Measurements from ENCODE around the gene DOP1A.

Gene DOP1A

GRCh38 chr6:83127258-83127657 lies 59.8 kb downstream of the DOP1A start:
- no peak for TF ChIP-seq EZH2 (IDR thresholded peaks at IDR 0.05; ENCODE audit: borderline replicate concordance, low read length)
- no peak for TF ChIP-seq CTCF (IDR thresholded peaks at IDR 0.05; ENCODE audit: low read length)
- no peak overlapping the region for H3K9ac ChIP-seq (ENCODE audit: low read length)
- H2AFZ ChIP-seq (ENCODE audit: low read length), result no peak overlapping the region
- H3K4me3 ChIP-seq (ENCODE audit: low read depth, low read length, poor library complexity, severe bottlenecking), result no peak overlapping the region
- H3K4me2 ChIP-seq (ENCODE audit: low read length), result no peak overlapping the region
- H4K20me1 ChIP-seq (ENCODE audit: insufficient read depth, low read length), result no peaks in the 10 kb centered on the region
- H3K4me1 ChIP-seq (ENCODE audit: insufficient read depth, low read length, severe bottlenecking), result no peaks in the 10 kb centered on the region
- H3K27me3 ChIP-seq (ENCODE audit: insufficient read depth, low read length), result no peaks in the 10 kb centered on the region
- no peaks in the 10 kb centered on the region for H3F3A ChIP-seq (ENCODE audit: insufficient read depth, low read length)
- no peaks in the 10 kb centered on the region for H3K9me2 ChIP-seq (ENCODE audit: low read depth, low read length)
- H3K36me3 ChIP-seq (ENCODE audit: insufficient read depth, low read length), result peaks cover 98% of the 10 kb centered on the region
- H3K79me2 ChIP-seq (ENCODE audit: insufficient read depth, low read length), result no peaks in the 10 kb centered on the region
- H3K27ac ChIP-seq (ENCODE audit: low read depth, low read length, poor library complexity, severe bottlenecking), result no peak overlapping the region
- H3K9me3 ChIP-seq (ENCODE audit: low read length), result no peaks in the 10 kb centered on the region

- H3K4me2 ChIP-seq (ENCODE audit: low read length), result no peak overlapping the region
- H3K36me3 ChIP-seq (ENCODE audit: insufficient read depth, low read length), result peaks cover 94% of the 10 kb centered on the region
- no peaks in the 10 kb centered on the region for H3F3A ChIP-seq (ENCODE audit: insufficient read depth, low read length)
- no peaks in the 10 kb centered on the region for H3K27me3 ChIP-seq (ENCODE audit: insufficient read depth, low read length)
- no peak overlapping the region for H2AFZ ChIP-seq (ENCODE audit: low read length)
- H3K9ac ChIP-seq (ENCODE audit: low read length), result no peak overlapping the region
- H3K9me2 ChIP-seq (ENCODE audit: low read depth, low read length), result no peaks in the 10 kb centered on the region
- H3K9me3 ChIP-seq (ENCODE audit: low read length), result no peaks in the 10 kb centered on the region
- no peak overlapping the region for H3K27ac ChIP-seq (ENCODE audit: low read depth, low read length, poor library complexity, severe bottlenecking)
- H4K20me1 ChIP-seq (ENCODE audit: insufficient read depth, low read length), result no peaks in the 10 kb centered on the region
- TF ChIP-seq EZH2 (IDR thresholded peaks at IDR 0.05; ENCODE audit: borderline replicate concordance, low read length) (no peak), CTCF (IDR thresholded peaks at IDR 0.05; ENCODE audit: low read length) (no peak)
- H3K4me3 ChIP-seq (ENCODE audit: low read depth, low read length, poor library complexity, severe bottlenecking), result no peak overlapping the region
- H3K79me2 ChIP-seq (ENCODE audit: insufficient read depth, low read length), result no peaks in the 10 kb centered on the region
- H3K4me1 ChIP-seq (ENCODE audit: insufficient read depth, low read length, severe bottlenecking), result no peaks in the 10 kb centered on the region
Measured at GRCh38 chr6:83127976-83128375, 60.5 kb downstream of the DOP1A start.

GRCh38 chr6:83132121-83132520 lies 64.7 kb downstream of the DOP1A start:
- no peak overlapping the region for H3K9ac ChIP-seq (ENCODE audit: low read length)
- H3K27me3 ChIP-seq (ENCODE audit: insufficient read depth, low read length), result no peaks in the 10 kb centered on the region
- no peaks in the 10 kb centered on the region for H3K9me3 ChIP-seq (ENCODE audit: low read length)
- no peaks in the 10 kb centered on the region for H3K4me1 ChIP-seq (ENCODE audit: insufficient read depth, low read length, severe bottlenecking)
- H3K36me3 ChIP-seq (ENCODE audit: insufficient read depth, low read length), result peaks cover 89% of the 10 kb centered on the region
- no peaks in the 10 kb centered on the region for H3K9me2 ChIP-seq (ENCODE audit: low read depth, low read length)
- H2AFZ ChIP-seq (ENCODE audit: low read length), result no peak overlapping the region
- H3K4me3 ChIP-seq (ENCODE audit: low read depth, low read length, poor library complexity, severe bottlenecking), result no peak overlapping the region
- no peak overlapping the region for H3K27ac ChIP-seq (ENCODE audit: low read depth, low read length, poor library complexity, severe bottlenecking)
- TF ChIP-seq EZH2 (IDR thresholded peaks at IDR 0.05; ENCODE audit: borderline replicate concordance, low read length), result no peak
- TF ChIP-seq CTCF (IDR thresholded peaks at IDR 0.05; ENCODE audit: low read length), result no peak
- no peaks in the 10 kb centered on the region for H3K79me2 ChIP-seq (ENCODE audit: insufficient read depth, low read length)
- no peak overlapping the region for H3K4me2 ChIP-seq (ENCODE audit: low read length)
- H3F3A ChIP-seq (ENCODE audit: insufficient read depth, low read length), result no peaks in the 10 kb centered on the region
- no peaks in the 10 kb centered on the region for H4K20me1 ChIP-seq (ENCODE audit: insufficient read depth, low read length)
